HepG2 (cell line): ENCODE results near the gene CD40. TPM values are rescaled to one million over a fixed set of nuclear protein-coding genes. Genes with fewer than 3 reads are reported as not detected.
A peak's percentile ranks its signal among the peaks of the same experiment; 100 is the strongest.

Experiments used
- ATM ChIP-seq: fragments of 450-650 bp; IDR thresholded peaks from 2 replicates; pipeline ENCODE4 v1.7.1; 2017; ENCODE audit warnings: mild to moderate bottlenecking, borderline replicate concordance
- BCL6 ChIP-seq: IDR thresholded peaks from 2 replicates; pipeline ENCODE4 v1.6.1; 2016; ENCODE audit warnings: missing genetic modification reagents, missing compliant biosample characterization
- CAMTA2 ChIP-seq: sonication (generic); formaldehyde crosslinking; IDR thresholded peaks from 2 replicates; pipeline ENCODE4 v1.4.0; 2020; ENCODE audit warnings: mild to moderate bottlenecking, missing genetic modification reagents, borderline replicate concordance
- CC2D1A ChIP-seq: sonication (generic); formaldehyde crosslinking; IDR thresholded peaks from 2 replicates; pipeline ENCODE4 v1.8.1; 2023; ENCODE audit warnings: mild to moderate bottlenecking, missing genetic modification reagents
- FOXP1 ChIP-seq, 2 experiments: fragments of 450-650 bp in 1 of 2; IDR thresholded peaks; 2 replicates each; pipeline ENCODE4 v1.6.1; 2017 to 2018; ENCODE audit warnings: antibody characterized with exemption in 1 of 2
- HNRNPK ChIP-seq: fragments of 200-400 bp; formaldehyde crosslinking; IDR thresholded peaks from 2 replicates; pipeline ENCODE4 v1.6.1; 2018; ENCODE audit warnings: low read length, low read depth, moderate library complexity, mild to moderate bottlenecking; ENCODE audit not compliant: poor library complexity, severe bottlenecking
- KAT8 ChIP-seq: IDR thresholded peaks from 2 replicates; pipeline ENCODE4 v1.6.1; 2016; ENCODE audit warnings: missing genetic modification reagents, missing compliant biosample characterization
- PAWR ChIP-seq: sonication (generic); formaldehyde crosslinking; IDR thresholded peaks from 2 replicates; pipeline ENCODE4 v1.4.0; 2020; ENCODE audit warnings: missing genetic modification reagents, mild to moderate bottlenecking, borderline replicate concordance
- PLSCR1 ChIP-seq: sonication (generic); formaldehyde crosslinking; IDR thresholded peaks from 2 replicates; pipeline ENCODE4 v1.5.0; 2020; ENCODE audit warnings: missing genetic modification reagents, mild to moderate bottlenecking, borderline replicate concordance
- REXO4 ChIP-seq: sonication (generic); formaldehyde crosslinking; IDR thresholded peaks from 2 replicates; pipeline ENCODE4 v1.8.0; 2022; ENCODE audit warnings: missing genetic modification reagents, mild to moderate bottlenecking, borderline replicate concordance
- SKIL ChIP-seq: sonication (generic); formaldehyde crosslinking; IDR thresholded peaks from 2 replicates; pipeline ENCODE4 v1.8.0; 2022; ENCODE audit warnings: missing genetic modification reagents, mild to moderate bottlenecking, moderate library complexity, borderline replicate concordance
- SP2 ChIP-seq: sonication (generic); formaldehyde crosslinking; IDR thresholded peaks from 2 replicates; pipeline ENCODE4 v1.5.1; 2020; ENCODE audit warnings: mild to moderate bottlenecking, missing genetic modification reagents
- ZNF136 ChIP-seq: sonication (generic); formaldehyde crosslinking; IDR thresholded peaks from 2 replicates; pipeline ENCODE4 v1.8.1; 2022; ENCODE audit warnings: low read depth, mild to moderate bottlenecking, moderate library complexity, missing genetic modification reagents
- ZNF224 ChIP-seq: sonication (generic); formaldehyde crosslinking; IDR thresholded peaks from 2 replicates; pipeline ENCODE4 v1.5.0; 2020; ENCODE audit warnings: mild to moderate bottlenecking, missing genetic modification reagents
- ZNF512 ChIP-seq: sonication (generic); formaldehyde crosslinking; IDR thresholded peaks from 2 replicates; pipeline ENCODE4 v1.4.0; 2020; ENCODE audit warnings: mild to moderate bottlenecking, missing genetic modification reagents
- ZNF567 ChIP-seq: sonication (generic); formaldehyde crosslinking; IDR thresholded peaks from 2 replicates; pipeline ENCODE4 v1.8.1; 2023; ENCODE audit warnings: mild to moderate bottlenecking, missing genetic modification reagents, borderline replicate concordance
- ZNF646 ChIP-seq: sonication (generic); formaldehyde crosslinking; IDR thresholded peaks from 2 replicates; pipeline ENCODE4 v1.9.0; 2021; ENCODE audit warnings: mild to moderate bottlenecking, missing genetic modification reagents
- ZNF878 ChIP-seq: sonication (generic); formaldehyde crosslinking; IDR thresholded peaks from 2 replicates; pipeline ENCODE4 v1.8.1; 2023; ENCODE audit warnings: mild to moderate bottlenecking, missing genetic modification reagents, moderate library complexity
- polyA plus RNA-seq, 8 experiments: library from polyadenylated mRNA; depleted of rRNA in 3 of 8; stranded (reverse) in 7 of 8; unstranded in 1 of 8; fragments of >200 nt; fragmentation: Illumina TruSeq in 4 of 8; extraction: Trizol in 4 of 8; gene quantifications; 2 replicates each; pipeline versions ENCODE4 v1.2.1 to v1.2.3, GENCODE V29; 2011 to 2016; ENCODE audit warnings: low read depth in 4 of 8, missing spikeins in 1 of 8, mixed read lengths in 1 of 8; ENCODE audit not compliant: insufficient read depth in 1 of 8
- total RNA-seq, 5 experiments: library from RNA; depleted of rRNA; stranded (reverse); fragments of >200 nt; fragmentation: Illumina TruSeq; extraction: Trizol; gene quantifications; 2 replicates each; pipeline ENCODE4 v1.2.3, GENCODE V29; 2016; ENCODE audit warnings: low read depth in 1 of 5

Gene CD40
- total and polyA plus RNA-seq, 2 of the 13 experiments (the other 11 are each of a cell fraction or from before 2014, with no cell fraction given): 4.6 to 13.4 TPM

- TF ChIP-seq ZNF646 (peak; percentile 59), ZNF512 (CRISPR knock-in tag) (no peak), SP2 (CRISPR knock-in tag) (no peak), ZNF878 (no peak), REXO4 (CRISPR knock-in tag) (no peak), CC2D1A (no peak), ATM (no peak), ZNF224 (no peak), KAT8 (CRISPR knock-in tag) (no peak), PAWR (CRISPR knock-in tag) (no peak), CAMTA2 (CRISPR knock-in tag) (no peak), BCL6 (CRISPR knock-in tag) (peak; percentile 41; the same call in 1 of the 2 replicates), ZNF567 (CRISPR knock-in tag) (no peak), ZNF136 (CRISPR knock-in tag) (no peak), PLSCR1 (no peak), SKIL (CRISPR knock-in tag) (peak; percentile 53; the same call in 1 of the 2 replicates), FOXP1 (IDR thresholded peaks at IDR 0.05) (peak; percentile 51; the same call in 1 of the 2 replicates), FOXP1 (CRISPR knock-in tag; IDR thresholded peaks at IDR 0.05) (peak; percentile 88), HNRNPK (no peak)
Observed at GRCh38 chr20:46126440-46127056, 8.4 kb downstream of the CD40 start (continued).
